Measurements from ENCODE around the gene ACIN1.

DNA sequence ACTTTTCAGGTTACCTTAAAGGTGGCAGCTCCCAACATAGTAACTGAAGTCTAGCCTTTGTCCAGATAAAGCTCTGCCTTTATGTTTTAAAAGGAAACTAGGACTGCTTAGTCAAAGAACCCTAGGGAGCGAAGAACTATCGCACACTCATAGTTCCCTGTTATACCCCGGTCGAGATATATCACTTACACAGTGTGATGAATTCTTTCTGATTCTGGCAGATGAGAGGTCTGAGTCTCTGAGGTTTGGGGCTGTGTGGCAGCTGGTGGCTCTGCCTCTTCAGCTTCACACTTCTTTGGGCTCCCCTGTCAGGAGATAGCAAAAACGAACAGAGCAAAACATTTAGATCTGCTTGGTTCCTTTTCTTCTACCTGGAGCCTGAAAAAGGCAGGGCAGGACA lies 17.0 kb downstream of the ACIN1 start:
- TF ChIP-seq EZH2 (IDR thresholded peaks at IDR 0.05; ENCODE audit: borderline replicate concordance, low read length): no peak
- TF ChIP-seq, protein P1, sequence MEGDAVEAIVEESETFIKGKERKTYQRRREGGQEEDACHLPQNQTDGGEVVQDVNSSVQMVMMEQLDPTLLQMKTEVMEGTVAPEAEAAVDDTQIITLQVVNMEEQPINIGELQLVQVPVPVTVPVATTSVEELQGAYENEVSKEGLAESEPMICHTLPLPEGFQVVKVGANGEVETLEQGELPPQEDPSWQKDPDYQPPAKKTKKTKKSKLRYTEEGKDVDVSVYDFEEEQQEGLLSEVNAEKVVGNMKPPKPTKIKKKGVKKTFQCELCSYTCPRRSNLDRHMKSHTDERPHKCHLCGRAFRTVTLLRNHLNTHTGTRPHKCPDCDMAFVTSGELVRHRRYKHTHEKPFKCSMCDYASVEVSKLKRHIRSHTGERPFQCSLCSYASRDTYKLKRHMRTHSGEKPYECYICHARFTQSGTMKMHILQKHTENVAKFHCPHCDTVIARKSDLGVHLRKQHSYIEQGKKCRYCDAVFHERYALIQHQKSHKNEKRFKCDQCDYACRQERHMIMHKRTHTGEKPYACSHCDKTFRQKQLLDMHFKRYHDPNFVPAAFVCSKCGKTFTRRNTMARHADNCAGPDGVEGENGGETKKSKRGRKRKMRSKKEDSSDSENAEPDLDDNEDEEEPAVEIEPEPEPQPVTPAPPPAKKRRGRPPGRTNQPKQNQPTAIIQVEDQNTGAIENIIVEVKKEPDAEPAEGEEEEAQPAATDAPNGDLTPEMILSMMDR (conservative IDR thresholded peaks at IDR 0.05 in 1 of 2, IDR thresholded peaks at IDR 0.05 in 1 of 2; ENCODE audit: extremely low read depth in 1 of 2, insufficient read depth in 1 of 2, low read depth in 1 of 2, low read length in 2 of 2): no peak

Data from mammary epithelial cell (primary cell).